ENCODE measurements around the gene WBP2.

WBP2 gene

GRCh38 chr17:75855310-75856061, at the start of gene WBP2:
WBP2 (minus strand) TSS chr17:75855335; CDS start chr17:75855297, 38 bp downstream.
- in situ Hi-C loops (cut with MboI; ENCODE audit: low sequenced_read_pairs) = no loop called here

GRCh38 chr17:75902406-75902805, 47.3 kb upstream of the WBP2 start:
- in situ Hi-C loops (cut with MboI; ENCODE audit: low sequenced_read_pairs) = loop anchor here (25.0 kb wide), 1 partner anchor 385 kb away; no protein-coding TSS in a partner anchor

DNA sequence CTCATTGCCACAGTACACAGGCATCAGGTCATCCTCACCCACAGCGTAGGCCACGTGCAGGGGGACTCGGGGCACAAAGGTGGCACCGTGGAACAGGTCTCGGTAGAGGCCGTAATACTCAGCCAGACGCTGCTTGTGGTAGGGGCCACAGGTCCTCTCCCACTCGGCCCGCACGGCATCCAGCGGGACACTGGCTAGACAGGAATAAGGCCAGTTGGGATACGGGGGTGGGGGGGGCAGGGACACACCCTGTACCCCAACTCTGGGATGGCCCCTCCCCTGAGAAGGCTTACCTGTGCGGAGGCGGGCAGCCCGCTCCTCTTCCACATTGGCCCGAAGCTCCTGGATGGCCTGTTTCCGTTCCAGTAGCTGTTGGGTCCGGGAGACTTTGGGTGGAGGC, 46.6 kb upstream of the WBP2 start:
- in situ Hi-C loops (cut with MboI; ENCODE audit: low sequenced_read_pairs) = loop anchor here (25.0 kb wide), 1 partner anchor 386 kb away; no protein-coding TSS in a partner anchor

GRCh38 chr17:75900691-75901533, 45.8 kb upstream of the WBP2 start:
- in situ Hi-C loops (cut with MboI; ENCODE audit: low sequenced_read_pairs) = loop anchor here (25.0 kb wide), 1 partner anchor 386 kb away; no protein-coding TSS in a partner anchor

DNA sequence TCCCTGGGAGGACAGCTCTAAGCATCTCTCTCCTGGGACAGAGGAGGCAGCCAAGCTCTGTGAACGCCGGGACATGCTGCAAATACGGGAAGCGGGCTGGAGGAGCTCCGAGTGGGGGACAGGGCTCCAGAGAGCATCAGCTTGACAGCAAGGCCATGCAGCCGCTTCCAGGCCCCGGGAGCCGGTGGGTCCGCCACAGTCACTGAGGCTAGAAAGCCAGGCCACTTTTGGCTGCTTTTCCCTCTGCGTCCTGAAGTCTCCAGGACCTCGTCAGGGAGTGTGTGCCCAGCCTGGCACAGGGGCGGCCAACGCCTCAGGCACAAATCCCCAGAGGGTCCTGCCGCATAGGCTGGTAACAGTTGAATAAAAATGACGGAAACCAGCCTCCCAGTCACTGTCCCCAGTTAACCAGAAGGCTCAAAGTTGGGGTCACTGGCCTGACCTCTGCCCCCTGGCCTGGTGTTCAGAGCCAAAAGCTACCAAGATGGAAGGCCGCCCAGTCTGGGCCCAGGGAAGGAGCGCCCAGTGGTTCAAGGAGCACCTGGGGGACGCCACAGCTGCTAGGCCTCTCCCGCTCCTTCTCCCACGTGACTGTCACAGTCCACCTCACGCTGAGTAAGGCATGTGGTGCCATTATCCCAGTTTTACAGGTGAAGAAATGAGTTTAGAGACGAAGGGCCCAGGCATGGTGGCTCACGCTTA, 44.8 kb upstream of the WBP2 start:
- in situ Hi-C loops (cut with MboI; ENCODE audit: low sequenced_read_pairs) = loop anchor here (25.0 kb wide), 1 partner anchor 387 kb away; no protein-coding TSS in a partner anchor

- in situ Hi-C loops (cut with MboI; ENCODE audit: low sequenced_read_pairs) = no loop called here
These were observed 44.2 kb upstream of the WBP2 start for GRCh38 chr17:75899353-75899752.

DNA sequence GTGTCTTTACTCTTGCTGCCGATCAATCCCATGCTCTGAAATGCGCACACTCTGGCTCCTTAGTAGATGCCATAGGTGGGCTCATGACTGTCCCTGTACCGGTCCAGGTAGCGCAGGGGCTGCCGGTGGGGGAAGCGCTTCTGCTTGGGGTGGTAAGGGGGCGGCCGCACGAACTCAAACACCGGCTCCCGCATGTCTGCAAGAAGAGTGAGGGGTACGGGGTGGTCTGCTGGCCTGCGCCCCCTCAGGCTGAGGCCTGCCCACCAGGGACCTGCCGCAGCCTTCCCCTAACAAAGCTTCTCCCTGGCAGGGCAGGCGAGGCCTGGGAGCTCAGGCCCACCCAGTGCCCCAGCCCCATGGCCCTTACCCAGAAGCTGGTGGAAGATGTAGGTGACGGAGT, 43.7 kb upstream of the WBP2 start:
- in situ Hi-C loops (cut with MboI; ENCODE audit: low sequenced_read_pairs) = no loop called here

- in situ Hi-C loops (cut with MboI; ENCODE audit: low sequenced_read_pairs) = no loop called here
These were observed 42.9 kb upstream of the WBP2 start for GRCh38 chr17:75898065-75898464.

DNA sequence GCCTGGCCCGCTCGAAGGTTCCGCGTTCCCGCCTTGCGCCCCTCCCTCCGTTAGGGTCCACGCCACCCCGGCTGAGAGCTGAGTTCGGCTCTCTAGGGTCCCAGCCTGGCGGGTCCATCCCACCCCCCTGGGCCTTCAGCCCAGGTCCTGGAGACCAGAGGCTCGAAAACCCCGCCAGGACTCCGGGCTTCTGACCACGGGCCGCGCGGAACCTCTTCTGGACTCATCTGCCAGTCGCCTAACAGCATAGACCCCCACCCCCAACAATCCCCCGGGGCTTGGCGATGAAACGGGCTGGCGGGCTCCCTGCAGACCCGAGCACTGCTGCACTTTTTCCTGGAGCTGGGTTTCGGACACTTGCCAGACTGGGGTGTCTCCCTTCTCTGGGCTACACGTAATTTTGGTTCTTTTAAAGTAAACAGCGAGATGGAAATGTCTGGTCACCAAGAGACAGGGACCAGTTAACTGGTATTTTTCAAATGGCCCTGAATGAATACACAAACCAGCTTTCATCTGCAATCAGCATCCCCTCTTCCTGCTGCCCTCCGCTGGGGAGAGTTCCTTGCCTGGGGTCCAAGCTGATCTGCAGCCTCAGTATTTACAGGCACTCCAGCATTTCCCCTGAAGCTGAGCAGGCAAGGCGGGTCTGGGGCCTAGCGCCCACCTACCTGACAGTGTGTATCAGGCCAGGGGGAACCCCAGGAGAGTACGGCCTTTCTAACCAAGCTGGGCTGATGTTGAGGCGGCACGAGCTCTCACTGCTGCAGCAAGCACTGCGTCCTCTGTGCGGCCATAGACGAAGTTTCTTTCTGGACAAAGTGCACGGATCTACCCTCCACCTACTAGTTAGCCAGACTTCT, 42.3 kb upstream of the WBP2 start:
- in situ Hi-C loops (cut with MboI; ENCODE audit: low sequenced_read_pairs) = no loop called here

GRCh38 chr17:75896415-75897159, 41.5 kb upstream of the WBP2 start, which contains the start of gene TRIM65:
TRIM65 (minus strand) TSS chr17:75896951; CDS start chr17:75896937, 14 bp downstream.
- in situ Hi-C loops (cut with MboI; ENCODE audit: low sequenced_read_pairs) = no loop called here

DNA sequence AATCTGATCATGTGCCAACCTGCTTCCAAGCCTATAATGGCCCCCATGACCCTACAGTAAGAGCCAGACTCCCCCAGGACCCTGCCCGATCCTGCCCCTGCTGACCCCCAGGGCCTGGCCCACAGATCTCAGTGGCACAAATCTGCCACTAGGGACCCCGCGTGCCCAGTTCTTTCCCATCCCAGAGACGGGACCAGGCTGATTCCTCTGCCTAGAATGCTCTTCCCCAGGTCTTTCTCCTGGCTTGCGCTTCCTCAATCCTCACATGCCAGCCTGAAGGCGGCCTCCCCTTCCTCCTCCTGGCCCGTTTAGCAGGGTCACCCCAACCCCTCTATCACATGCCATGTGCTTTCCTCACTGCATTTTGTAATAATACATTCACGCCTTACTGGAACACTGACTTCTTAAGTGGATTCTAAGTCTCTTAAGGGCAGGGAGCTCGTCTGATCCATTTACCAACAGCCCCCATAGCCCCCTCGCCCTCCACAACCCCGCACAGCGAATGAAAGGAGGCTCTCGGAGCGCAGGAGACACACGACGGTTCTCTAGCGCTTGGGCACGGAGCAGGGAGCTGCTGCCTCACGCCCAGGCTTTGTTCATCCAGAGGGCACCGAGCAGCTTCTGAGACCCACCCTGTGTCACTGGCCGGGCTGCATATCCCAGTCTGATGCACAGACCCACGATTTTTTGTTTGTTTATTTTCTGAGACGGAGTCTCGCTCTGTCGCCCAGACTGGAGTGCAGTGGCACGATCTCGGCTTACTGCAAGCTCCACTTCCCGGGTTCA, 40.4 kb upstream of the WBP2 start:
- in situ Hi-C loops (cut with MboI; ENCODE audit: low sequenced_read_pairs) = no loop called here

- in situ Hi-C loops (cut with MboI; ENCODE audit: low sequenced_read_pairs) = no loop called here
These were observed 39.1 kb upstream of the WBP2 start for GRCh38 chr17:75894049-75894733.

DNA sequence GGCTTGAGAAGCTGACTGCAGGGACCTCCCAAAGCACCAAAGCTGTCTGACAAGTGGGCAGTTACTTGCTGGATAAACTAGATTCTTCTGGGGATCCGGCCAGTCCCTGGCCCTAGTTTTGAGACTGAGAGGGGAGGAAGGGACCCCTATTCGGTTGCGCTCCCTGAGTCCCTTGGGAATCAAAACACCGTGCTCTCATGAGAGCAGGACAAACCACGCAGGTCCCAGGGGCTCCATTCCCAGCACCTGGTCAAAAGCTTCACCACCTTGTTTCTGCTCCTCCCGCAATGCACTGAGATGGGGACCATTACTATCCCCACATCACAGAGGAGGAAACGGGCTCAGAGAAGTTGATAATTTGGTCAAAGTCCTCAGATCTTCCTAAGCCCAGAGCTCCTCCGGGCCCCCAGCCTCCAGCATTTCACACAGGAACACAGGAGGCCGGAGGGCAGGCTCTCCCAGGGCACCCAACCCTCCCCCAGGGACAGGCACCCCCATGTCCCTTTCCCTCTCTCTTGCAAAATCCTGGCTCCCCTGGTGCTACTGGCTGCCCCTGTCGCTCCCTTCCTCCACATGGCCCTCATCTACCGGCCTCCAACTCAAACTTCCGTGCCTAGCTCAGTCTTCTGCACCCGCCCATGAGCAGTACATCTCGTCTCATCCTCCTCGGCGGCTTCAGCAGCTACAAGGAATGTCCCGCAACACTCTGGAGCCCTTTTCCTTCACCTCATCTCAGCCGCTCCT, 38.3 kb upstream of the WBP2 start:
- in situ Hi-C loops (cut with MboI; ENCODE audit: low sequenced_read_pairs) = no loop called here

DNA sequence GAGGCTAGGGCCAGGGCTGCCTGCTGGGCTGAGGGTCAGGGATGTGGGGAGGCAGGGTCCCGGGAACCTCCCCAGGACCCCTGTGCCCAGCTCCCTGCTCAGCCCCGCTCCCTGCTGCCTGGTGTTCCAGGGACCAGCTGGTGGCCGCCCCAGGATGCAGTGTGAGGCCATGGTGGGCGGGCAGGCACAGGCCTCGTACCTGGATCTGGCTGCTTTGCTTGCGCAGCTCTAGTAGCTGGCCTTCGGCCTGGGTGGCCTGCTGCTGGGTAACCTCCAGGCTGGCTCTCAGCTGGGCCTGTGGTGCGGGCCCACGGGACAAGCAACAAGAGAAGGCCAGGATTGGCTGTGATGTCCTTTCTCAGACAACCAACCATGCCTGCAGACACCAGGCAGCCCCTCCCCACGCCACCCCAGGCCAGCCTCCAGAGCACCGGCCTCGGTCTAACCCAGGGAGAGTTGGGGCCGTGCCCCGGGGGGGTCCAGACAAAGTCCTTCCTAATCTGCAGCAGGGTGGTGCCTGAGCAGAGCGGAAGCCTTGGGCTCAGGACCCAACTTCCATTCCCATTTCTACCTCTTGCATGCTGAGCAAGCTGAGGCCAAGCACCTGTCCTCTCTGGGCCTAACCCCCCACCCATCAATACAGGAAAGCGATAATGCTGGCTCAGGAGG, 37.6 kb upstream of the WBP2 start:
- in situ Hi-C loops (cut with MboI; ENCODE audit: low sequenced_read_pairs) = no loop called here

DNA sequence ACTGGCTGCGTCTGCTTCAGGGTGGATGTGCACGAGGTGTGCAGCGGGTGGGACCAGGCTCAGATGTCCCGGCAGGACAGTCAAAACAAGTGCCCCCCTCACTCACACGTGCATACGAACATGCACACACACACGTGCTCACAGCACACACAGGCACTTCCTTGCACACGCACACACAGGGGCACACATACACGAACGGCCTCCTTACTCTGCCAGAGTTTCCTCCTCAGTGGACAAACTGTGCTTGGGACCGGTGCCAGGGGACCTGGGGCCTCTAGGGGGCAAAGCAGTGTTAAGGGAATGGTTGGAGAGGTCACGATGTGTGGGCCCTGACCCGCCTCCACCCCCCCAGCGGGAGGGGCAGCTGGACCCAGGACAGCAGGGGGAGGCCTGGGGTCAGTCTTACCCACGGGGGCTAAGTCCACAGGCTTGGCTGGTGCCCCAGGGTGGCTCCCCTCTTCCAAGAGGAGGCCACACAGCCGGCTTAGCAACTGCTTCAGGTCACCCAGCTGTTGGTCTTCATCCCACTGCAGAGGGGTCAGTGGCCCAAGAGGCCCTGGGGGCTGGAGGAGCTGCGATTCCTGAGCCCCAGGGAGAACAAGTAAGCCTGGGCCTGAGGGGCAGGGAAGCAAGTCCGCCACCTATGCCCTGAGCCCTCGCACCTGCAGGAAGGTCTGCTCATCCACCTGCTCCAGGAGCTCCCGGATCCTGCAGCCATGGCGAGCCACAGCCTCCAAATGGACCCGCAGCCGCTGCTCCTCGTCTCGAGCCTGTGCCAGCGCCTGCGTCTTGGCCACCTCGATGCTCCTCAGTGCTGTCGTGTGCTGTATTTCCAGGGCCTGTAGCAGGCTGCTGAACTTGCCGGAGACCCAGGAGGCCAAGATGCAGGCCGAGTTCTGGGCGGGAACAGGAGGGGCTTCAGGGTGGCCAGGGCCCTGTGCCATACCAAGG, 36.7 kb upstream of the WBP2 start:
- in situ Hi-C loops (cut with MboI; ENCODE audit: low sequenced_read_pairs) = no loop called here
